ENCODE measurements around the gene DNAH3. TPM values are rescaled to one million over a fixed set of nuclear protein-coding genes. Genes with fewer than 3 reads are reported as not detected.

DNAH3 gene
- total and polyA plus RNA-seq, 2 of the 13 experiments (the other 11 are each of a cell fraction or from before 2014, with no cell fraction given), result 0.07 to 0.08 TPM

GRCh38 chr16:20889625-20890275 is 260.9 kb downstream of the DNAH3 start:
- POLR2A ChIA-PET, result interaction anchor here (1.3 to 2.2 kb wide), 2 partner anchors 10 to 29 kb away, joined by 3 to 7 read pairs; partner anchors contain the start of genes DCUN1D3 and LYRM1
- CTCF ChIA-PET (ENCODE audit: low intra/inter-chr PET ratio, low total read pairs), result no interaction called here
- ATAC-seq, result no peak

More at GRCh38 chr16:20889625-20890275, 260.9 kb downstream of the DNAH3 start:
- H3K4me3 ChIP-seq (replicated peaks in 1 of 3; ENCODE audit: insufficient read depth in 1 of 3, low read depth in 2 of 3, low read length in 3 of 3), result no peak overlapping the region
- peak overlapping the region; percentile 7 for H3K27ac ChIP-seq (ENCODE audit: extremely low read length, insufficient read depth, low read length)
- peaks cover 7 to 26% of the 10 kb centered on the region in 2 experiments; a peak in 4 of 5 replicates for H3K36me3 ChIP-seq (replicated peaks in 1 of 2; ENCODE audit: control insufficient read depth in 1 of 2, insufficient read depth in 2 of 2, low read length in 2 of 2)
- 98% methylated on average over 4 of the region's 4 CpGs for WGBS (ENCODE audit: low lambda C conversion rate)
- H3K27me3 ChIP-seq (ENCODE audit: control insufficient read depth in 1 of 2, insufficient read depth in 2 of 2, low read length in 2 of 2), result no peaks in the 10 kb centered on the region
- no peak for DNase-seq (ENCODE audit: low spot score)
- no peak overlapping the region for H3K9ac ChIP-seq (ENCODE audit: insufficient read depth, low read depth, low read length)
- H4K20me1 ChIP-seq (ENCODE audit: insufficient read depth, low read length), result no peaks in the 10 kb centered on the region
- intact Hi-C loops (cut with micrococcal nuclease; ENCODE audit: unreplicated experiment) (no loop called here), in situ Hi-C loops (cut with HindIII; ENCODE audit: extremely low pct_ligation_motif_present, low pct_unique_long_range_greater_than_20kb) (no loop called here)
- no peaks in the 10 kb centered on the region for H3K9me3 ChIP-seq (ENCODE audit: low read length)
- BruUV-seq (replicated peaks), result no TSS peak
- H3K4me2 ChIP-seq (ENCODE audit: low read depth, low read length), result no peak overlapping the region
- H2AFZ ChIP-seq (ENCODE audit: low read length), result no peak overlapping the region
- TF ChIP-seq GLI4 (CRISPR knock-in tag; IDR thresholded peaks at IDR 0.05; ENCODE audit: borderline replicate concordance) (no peak), ZNF615 (CRISPR knock-in tag; IDR thresholded peaks at IDR 0.05; ENCODE audit: borderline replicate concordance) (no peak), CHCHD3 (CRISPR knock-in tag; IDR thresholded peaks at IDR 0.05) (no peak), ZEB1 (IDR thresholded peaks at IDR 0.05; ENCODE audit: insufficient replicate concordance, low read depth) (no peak), MYC (CRISPR knock-in tag; IDR thresholded peaks at IDR 0.05; ENCODE audit: borderline replicate concordance) (no peak), GRHL1 (CRISPR knock-in tag; conservative IDR thresholded peaks at IDR 0.05) (no peak), ZNF333 (CRISPR knock-in tag; IDR thresholded peaks at IDR 0.05; ENCODE audit: borderline replicate concordance) (no peak), SMARCE1 (IDR thresholded peaks at IDR 0.05; ENCODE audit: borderline replicate concordance) (no peak), CCAR2 (optimal IDR thresholded peaks at IDR 0.05; ENCODE audit: low read depth, low read length) (no peak), SNRNP70 (IDR thresholded peaks at IDR 0.05; ENCODE audit: low read depth, low read length) (no peak), CHD2 (IDR thresholded peaks at IDR 0.05; ENCODE audit: low read depth, low read length) (no peak), YEATS2 (CRISPR knock-in tag; IDR thresholded peaks at IDR 0.05; ENCODE audit: borderline replicate concordance) (no peak)
- peaks cover 62% of the 10 kb centered on the region for H3K4me1 ChIP-seq (ENCODE audit: insufficient read depth, low read length)
- H3K79me2 ChIP-seq (ENCODE audit: insufficient read depth, low read length), result peaks cover 84% of the 10 kb centered on the region
- no peak for FAIRE-seq

All from HepG2 (cell line).